H9 (cell line): ENCODE results near the gene GPR84. TPM values are rescaled to one million over a fixed set of nuclear protein-coding genes. Genes with fewer than 3 reads are reported as not detected.

Experiments
- DNase-seq: peaks from one replicate; pipeline ENCODE4 v3.0.0-alpha.2; 2017
- H2AFZ ChIP-seq: one replicate; pipeline ENCODE4 v1.6.1; 2013; ENCODE audit warnings: mild to moderate bottlenecking, low read length, control low read depth, moderate library complexity
- H2AK5ac ChIP-seq: 2 replicates; pipeline ENCODE4 v1.6.1; 2013; ENCODE audit warnings: low read length, control low read depth, mixed read lengths; ENCODE audit not compliant: insufficient read length
- H2BK120ac ChIP-seq: one replicate; pipeline ENCODE4 v1.6.1; 2013; ENCODE audit warnings: low read depth, mild to moderate bottlenecking, low read length, control low read depth, inconsistent platforms; ENCODE audit not compliant: poor library complexity, severe bottlenecking
- H2BK12ac ChIP-seq: 2 replicates; pipeline ENCODE4 v1.6.1; 2013; ENCODE audit warnings: low read length, control low read depth, mixed read lengths, low read depth; ENCODE audit not compliant: insufficient read length
- H2BK15ac ChIP-seq: 2 replicates; pipeline ENCODE4 v1.6.1; 2013; ENCODE audit warnings: low read depth, low read length, control low read depth
- H2BK20ac ChIP-seq: one replicate; pipeline ENCODE4 v1.6.1; 2013; ENCODE audit warnings: low read depth, mild to moderate bottlenecking, low read length, control low read depth, inconsistent platforms; ENCODE audit not compliant: poor library complexity, severe bottlenecking
- H2BK5ac ChIP-seq: 2 replicates; pipeline ENCODE4 v1.6.1; 2013; ENCODE audit warnings: low read length, control low read depth, mixed read lengths; ENCODE audit not compliant: insufficient read length
- H3K14ac ChIP-seq: 2 replicates; pipeline ENCODE4 v1.6.1; 2013; ENCODE audit warnings: low read length, control low read depth; ENCODE audit not compliant: insufficient read depth
- H3K18ac ChIP-seq: 2 replicates; pipeline ENCODE4 v1.6.1; 2013; ENCODE audit warnings: low read depth, mild to moderate bottlenecking, mixed read lengths, low read length, control low read depth; ENCODE audit not compliant: insufficient read length
- H3K23ac ChIP-seq: 2 replicates; pipeline ENCODE4 v1.6.1; 2013; ENCODE audit warnings: low read length, control low read depth, mixed read lengths, low read depth; ENCODE audit not compliant: insufficient read length
- H3K23me2 ChIP-seq: 2 replicates; pipeline ENCODE4 v1.6.1; 2013; ENCODE audit warnings: low read depth, mild to moderate bottlenecking, mixed read lengths, low read length, control low read depth; ENCODE audit not compliant: insufficient read length, poor library complexity, severe bottlenecking
- H3K27ac ChIP-seq: 2 replicates; pipeline ENCODE4 v1.5.1; 2013; ENCODE audit warnings: low read length, control low read depth, mixed read lengths, low read depth; ENCODE audit not compliant: insufficient read length
- H3K27me3 ChIP-seq: 2 replicates; pipeline ENCODE4 v1.6.1; 2013; ENCODE audit warnings: low read length, control low read depth, inconsistent platforms; ENCODE audit not compliant: insufficient read depth
- H3K4ac ChIP-seq: 2 replicates; pipeline ENCODE4 v1.6.1; 2013; ENCODE audit warnings: low read depth, mild to moderate bottlenecking, control low read depth, inconsistent platforms, low read length, moderate library complexity
- H3K4me1 ChIP-seq: 2 replicates; pipeline ENCODE4 v1.6.1; 2013; ENCODE audit warnings: low read length, control low read depth, inconsistent platforms; ENCODE audit not compliant: insufficient read depth
- H3K4me2 ChIP-seq: 2 replicates; pipeline ENCODE4 v1.6.1; 2013; ENCODE audit warnings: low read length, control low read depth, mixed read lengths; ENCODE audit not compliant: insufficient read length, insufficient read depth
- H3K56ac ChIP-seq: 2 replicates; pipeline ENCODE4 v1.6.1; 2013; ENCODE audit warnings: low read depth, mild to moderate bottlenecking, mixed read lengths, low read length, control low read depth; ENCODE audit not compliant: insufficient read length
- H3K79me1 ChIP-seq: 2 replicates; pipeline ENCODE4 v1.6.1; 2013; ENCODE audit warnings: low read depth, mild to moderate bottlenecking, moderate library complexity, low read length, control low read depth, inconsistent platforms; ENCODE audit not compliant: insufficient read depth, poor library complexity, severe bottlenecking
- H3K79me2 ChIP-seq: 2 replicates; pipeline ENCODE4 v1.6.1; 2013; ENCODE audit warnings: low read length, control low read depth, inconsistent platforms; ENCODE audit not compliant: insufficient read depth
- H3K9ac ChIP-seq: 2 replicates; pipeline ENCODE4 v1.6.1; 2013; ENCODE audit warnings: low read length, control low read depth, mixed read lengths; ENCODE audit not compliant: insufficient read length; ENCODE audit errors: extremely low read depth
- H3K9me3 ChIP-seq: one replicate; pipeline ENCODE4 v1.6.1; 2013; ENCODE audit warnings: low read depth, low read length, inconsistent platforms; ENCODE audit not compliant: control insufficient read depth
- H3T11ph ChIP-seq: one replicate; pipeline ENCODE4 v1.6.1; 2013; ENCODE audit warnings: mild to moderate bottlenecking, low read length, control low read depth, inconsistent platforms
- H4K20me1 ChIP-seq: one replicate; pipeline ENCODE4 v1.6.1; 2013; ENCODE audit not compliant: control insufficient read depth, insufficient read length, insufficient read depth
- H4K5ac ChIP-seq: 2 replicates; pipeline ENCODE4 v1.6.1; 2013; ENCODE audit warnings: low read depth, mild to moderate bottlenecking, mixed read lengths, low read length, control low read depth; ENCODE audit not compliant: insufficient read length
- H4K8ac ChIP-seq: replicated peaks from 2 replicates; pipeline ENCODE4 v1.6.1; 2013; ENCODE audit warnings: low read length, control low read depth, mixed read lengths, low read depth; ENCODE audit not compliant: insufficient read length
- H4K91ac ChIP-seq: 2 replicates; pipeline ENCODE4 v1.6.1; 2013; ENCODE audit warnings: low read depth, mild to moderate bottlenecking, moderate library complexity, mixed read lengths, low read length, control low read depth; ENCODE audit not compliant: insufficient read length
- H3K27ac Mint-ChIP-seq, 3 experiments: 2 replicates in 2 of 3; 3 replicates in 1 of 3; pipeline ENCODE4 v1.8.0; 2020 to 2021; ENCODE audit warnings: mixed read lengths in 3 of 3, mild to moderate bottlenecking in 1 of 3, moderate library complexity in 1 of 3
- H3K27me3 Mint-ChIP-seq: 2 replicates; pipeline ENCODE4 v1.8.0; 2021; ENCODE audit warnings: low read depth, mild to moderate bottlenecking, moderate library complexity, mixed read lengths
- H3K36me3 Mint-ChIP-seq, 3 experiments: 2 replicates in 2 of 3; 3 replicates in 1 of 3; pipeline ENCODE4 v1.8.0; 2020 to 2021; ENCODE audit warnings: low read depth in 3 of 3, mixed read lengths in 3 of 3; ENCODE audit not compliant: insufficient read depth in 1 of 3
- H3K4me1 Mint-ChIP-seq, 2 experiments: 2 replicates each; pipeline ENCODE4 v1.8.0; 2020; ENCODE audit warnings: mixed read lengths in 2 of 2
- H3K4me3 Mint-ChIP-seq, 2 experiments: 2 replicates in 1 of 2; 3 replicates in 1 of 2; pipeline ENCODE4 v1.8.0; 2020 to 2021; ENCODE audit warnings: mild to moderate bottlenecking in 2 of 2, mixed read lengths in 2 of 2, moderate library complexity in 1 of 2
- H3K9me3 Mint-ChIP-seq, 2 experiments: 2 replicates in 1 of 2; 3 replicates in 1 of 2; pipeline ENCODE4 v1.8.0; 2020; ENCODE audit warnings: mild to moderate bottlenecking in 2 of 2, mixed read lengths in 2 of 2, moderate library complexity in 1 of 2
- WGBS: extraction: QIAGEN DNeasy Blood & Tissue Kit; methylation state at CpG from one replicate; pipeline ENCODE4 v1.1.7; 2013; ENCODE audit warnings: missing lambda C conversion rate, low lambda C conversion rate, mixed read lengths; ENCODE audit not compliant: insufficient read length; ENCODE audit errors: extremely low coverage; 5-methylcytosine and 5-hydroxymethylcytosine counted together
- total RNA-seq: library from RNA; stranded (reverse); gene quantifications from 2 replicates; pipeline ENCODE4 v1.2.1, GENCODE V29; 2021
- TF ChIP-seq, protein P1 (sequence below): fragments of 200-600 bp; sonication (generic); conservative IDR thresholded peaks from 3 replicates; pipeline ENCODE4 v1.8.0; 2021; ENCODE audit warnings: antibody characterized with exemption, mild to moderate bottlenecking

Gene GPR84
- total RNA-seq, 1 experiment from 2014 or later = not detected

DNA sequence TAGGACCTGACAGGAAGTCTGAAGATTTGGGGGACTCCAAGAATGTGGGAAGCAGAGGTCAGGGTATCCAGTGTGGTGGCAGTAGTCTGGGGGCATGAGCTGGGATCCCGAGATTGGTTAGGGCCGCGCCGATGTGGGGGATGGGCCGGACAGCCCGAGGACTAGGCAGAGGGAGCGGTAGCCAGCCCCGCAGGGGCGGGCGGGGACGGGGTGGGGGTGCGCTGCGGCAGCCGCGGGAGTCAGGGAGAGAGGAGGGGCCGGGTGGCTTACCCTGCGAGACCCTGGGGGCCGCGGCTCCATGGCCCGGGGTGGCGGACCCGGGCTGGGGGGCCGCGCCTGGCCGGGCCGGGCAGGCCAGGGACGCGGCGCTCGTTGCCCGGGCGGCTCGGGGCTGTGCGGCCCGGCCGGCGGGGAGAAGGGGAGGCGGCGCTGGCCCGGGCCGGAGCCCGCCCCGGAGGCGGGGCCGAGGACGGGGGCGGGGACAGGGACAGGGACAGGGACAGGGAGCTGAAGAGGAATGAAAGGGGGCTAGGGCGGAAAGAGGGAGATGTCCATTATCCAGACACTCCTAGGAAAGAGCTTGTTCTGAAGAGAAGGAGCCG lies 14.6 kb upstream of the GPR84 start:
- no peaks in the 10 kb centered on the region for H3K4me1 ChIP-seq
- no peak overlapping the region for H2BK12ac ChIP-seq
- WGBS = no CpG with 5 or more reads among the region's 49 CpGs
- no peaks in the 10 kb centered on the region for H3K79me2 ChIP-seq
- peak; percentile 87 for DNase-seq
- no peak overlapping the region for H4K8ac ChIP-seq
- no peaks in the 10 kb centered on the region for H3K9me3 ChIP-seq
- H2BK5ac ChIP-seq = no peak overlapping the region
- no peak overlapping the region for H3K9ac ChIP-seq
- no peak overlapping the region for H2BK15ac ChIP-seq
- no peak overlapping the region for H3K27ac ChIP-seq
- Mint-ChIP-seq H3K9me3 (no peaks in the 10 kb centered on the region), H3K27me3 (peaks cover 31% of the 10 kb centered on the region), H3K27ac (peak overlapping the region in 1 of 3 experiments; percentile 20; a peak in 2 of 7 replicates), H3K4me1 (peaks cover 19 to 23% of the 10 kb centered on the region in 2 experiments), H3K4me3 (peak overlapping the region; percentile 66 to 84), H3K36me3 (peaks cover 5 to 35% (median 13%) of the 10 kb centered on the region in 3 experiments; a peak in 6 of 7 replicates)
- no peaks in the 10 kb centered on the region for H3K23me2 ChIP-seq
- no peak overlapping the region for H4K91ac ChIP-seq
- TF ChIP-seq, protein P1, sequence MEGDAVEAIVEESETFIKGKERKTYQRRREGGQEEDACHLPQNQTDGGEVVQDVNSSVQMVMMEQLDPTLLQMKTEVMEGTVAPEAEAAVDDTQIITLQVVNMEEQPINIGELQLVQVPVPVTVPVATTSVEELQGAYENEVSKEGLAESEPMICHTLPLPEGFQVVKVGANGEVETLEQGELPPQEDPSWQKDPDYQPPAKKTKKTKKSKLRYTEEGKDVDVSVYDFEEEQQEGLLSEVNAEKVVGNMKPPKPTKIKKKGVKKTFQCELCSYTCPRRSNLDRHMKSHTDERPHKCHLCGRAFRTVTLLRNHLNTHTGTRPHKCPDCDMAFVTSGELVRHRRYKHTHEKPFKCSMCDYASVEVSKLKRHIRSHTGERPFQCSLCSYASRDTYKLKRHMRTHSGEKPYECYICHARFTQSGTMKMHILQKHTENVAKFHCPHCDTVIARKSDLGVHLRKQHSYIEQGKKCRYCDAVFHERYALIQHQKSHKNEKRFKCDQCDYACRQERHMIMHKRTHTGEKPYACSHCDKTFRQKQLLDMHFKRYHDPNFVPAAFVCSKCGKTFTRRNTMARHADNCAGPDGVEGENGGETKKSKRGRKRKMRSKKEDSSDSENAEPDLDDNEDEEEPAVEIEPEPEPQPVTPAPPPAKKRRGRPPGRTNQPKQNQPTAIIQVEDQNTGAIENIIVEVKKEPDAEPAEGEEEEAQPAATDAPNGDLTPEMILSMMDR = no peak
- H3K23ac ChIP-seq = no peak overlapping the region
- H2BK20ac ChIP-seq = no peak overlapping the region
- H3K14ac ChIP-seq = no peak overlapping the region
- no peaks in the 10 kb centered on the region for H4K20me1 ChIP-seq
- H3K79me1 ChIP-seq = no peaks in the 10 kb centered on the region
- no peak overlapping the region for H4K5ac ChIP-seq
- H3K27me3 ChIP-seq = no peaks in the 10 kb centered on the region
- H2AK5ac ChIP-seq = no peak overlapping the region
- H3K56ac ChIP-seq = no peak overlapping the region
- H2BK120ac ChIP-seq = no peak overlapping the region
- no peak overlapping the region for H3K18ac ChIP-seq
- H3T11ph ChIP-seq = no peak overlapping the region
- peak overlapping the region; percentile 54 for H3K4me2 ChIP-seq
- no peak overlapping the region for H2AFZ ChIP-seq
- H3K4ac ChIP-seq = no peak overlapping the region
